ENCODE data around the gene MYO3A. TPM values are rescaled to one million over a fixed set of nuclear protein-coding genes. Genes with fewer than 3 reads are reported as not detected.
A peak's percentile ranks its signal among the peaks of the same experiment; 100 is the strongest.

The MYO3A gene
- total RNA-seq, 2 donors from 2014 or later: 33.9 to 37.6 TPM

DNA sequence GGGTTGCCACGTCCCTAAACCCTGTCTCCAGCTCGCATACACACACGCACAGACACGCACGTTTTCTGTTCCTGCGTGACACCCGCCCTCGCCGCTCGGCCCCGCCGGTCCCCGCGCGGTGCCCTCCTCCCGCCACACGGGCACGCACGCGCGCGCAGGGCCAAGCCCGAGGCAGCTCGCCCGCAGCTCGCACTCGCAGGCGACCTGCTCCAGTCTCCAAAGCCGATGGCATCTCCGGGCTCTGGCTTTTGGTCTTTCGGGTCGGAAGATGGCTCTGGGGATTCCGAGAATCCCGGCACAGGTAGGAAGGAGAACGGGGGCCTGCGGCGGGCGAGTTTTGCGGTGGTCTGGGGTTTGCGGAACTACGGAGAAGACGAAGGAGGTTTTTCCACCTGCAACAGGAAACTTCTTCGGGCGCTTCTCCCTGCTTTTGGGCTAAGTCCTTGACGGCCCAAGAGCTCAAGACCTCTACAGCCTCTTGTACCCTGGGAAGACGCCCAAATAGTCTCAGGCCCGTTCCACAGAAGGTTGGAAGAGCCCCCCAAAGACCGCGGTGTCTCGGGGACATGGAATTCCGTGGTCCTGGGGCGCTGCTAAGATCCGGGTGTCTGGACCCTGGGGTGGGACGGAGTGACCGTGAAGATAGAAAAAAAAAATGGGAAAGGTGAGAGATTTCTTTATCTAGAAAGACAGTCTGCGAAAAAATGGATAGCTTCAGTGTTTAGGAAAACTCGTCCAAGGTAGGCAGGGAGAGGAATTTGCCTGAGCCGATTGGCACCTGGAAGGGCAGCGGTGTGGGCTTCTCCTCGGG is 282.8 kb downstream of the MYO3A start, which contains the start of gene GAD2:
Gene GAD2, plus strand, starts transcription at position 190 of the 811 bp plus-strand sequence. Its CDS starts 36 bp downstream, at position 226.
- no peaks in the 10 kb centered on the region for H3K36me3 ChIP-seq (ENCODE audit: control insufficient read depth, insufficient read depth, low read length)
- no peak within 1 kb of the TSS for H3K9ac ChIP-seq (ENCODE audit: extremely low read depth, low read length, poor library complexity, severe bottlenecking)
- TF ChIP-seq, protein P1, sequence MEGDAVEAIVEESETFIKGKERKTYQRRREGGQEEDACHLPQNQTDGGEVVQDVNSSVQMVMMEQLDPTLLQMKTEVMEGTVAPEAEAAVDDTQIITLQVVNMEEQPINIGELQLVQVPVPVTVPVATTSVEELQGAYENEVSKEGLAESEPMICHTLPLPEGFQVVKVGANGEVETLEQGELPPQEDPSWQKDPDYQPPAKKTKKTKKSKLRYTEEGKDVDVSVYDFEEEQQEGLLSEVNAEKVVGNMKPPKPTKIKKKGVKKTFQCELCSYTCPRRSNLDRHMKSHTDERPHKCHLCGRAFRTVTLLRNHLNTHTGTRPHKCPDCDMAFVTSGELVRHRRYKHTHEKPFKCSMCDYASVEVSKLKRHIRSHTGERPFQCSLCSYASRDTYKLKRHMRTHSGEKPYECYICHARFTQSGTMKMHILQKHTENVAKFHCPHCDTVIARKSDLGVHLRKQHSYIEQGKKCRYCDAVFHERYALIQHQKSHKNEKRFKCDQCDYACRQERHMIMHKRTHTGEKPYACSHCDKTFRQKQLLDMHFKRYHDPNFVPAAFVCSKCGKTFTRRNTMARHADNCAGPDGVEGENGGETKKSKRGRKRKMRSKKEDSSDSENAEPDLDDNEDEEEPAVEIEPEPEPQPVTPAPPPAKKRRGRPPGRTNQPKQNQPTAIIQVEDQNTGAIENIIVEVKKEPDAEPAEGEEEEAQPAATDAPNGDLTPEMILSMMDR (conservative IDR thresholded peaks at IDR 0.05): no peak
- H3K27ac ChIP-seq (ENCODE audit: low read depth, low read length): no peak within 1 kb of the TSS
- no peaks in the 10 kb centered on the region for H3K9me3 Mint-ChIP-seq
- H3K4me1 Mint-ChIP-seq: peaks cover 38% of the 10 kb centered on the region
- no peaks in the 10 kb centered on the region for H3K9me3 ChIP-seq (ENCODE audit: control insufficient read depth, low read length)
- H3K27me3 ChIP-seq (ENCODE audit: control insufficient read depth, insufficient read depth, low read length, poor library complexity, severe bottlenecking): peaks cover 96% of the 10 kb centered on the region
- no peak within 1 kb of the TSS for H3K27ac Mint-ChIP-seq
- peak within 1 kb of the TSS; percentile 77 for H3K4me3 ChIP-seq (ENCODE audit: low read length)
- DNase-seq: peak; percentile 74
- 1% methylated on average over 27 to 60 of the region's 60 CpGs for WGBS, 2 experiments (ENCODE audit: insufficient coverage in 1 of 2, insufficient read length in 1 of 2)
- H3K36me3 Mint-ChIP-seq (ENCODE audit: low read depth): peaks cover 2% of the 10 kb centered on the region
- H3K4me1 ChIP-seq (ENCODE audit: control insufficient read depth, insufficient read depth, low read length): peaks cover 17% of the 10 kb centered on the region
- no peaks in the 10 kb centered on the region for H3K27me3 Mint-ChIP-seq (ENCODE audit: insufficient read depth)
- H3K4me3 Mint-ChIP-seq: peak within 1 kb of the TSS; percentile 54

DNA sequence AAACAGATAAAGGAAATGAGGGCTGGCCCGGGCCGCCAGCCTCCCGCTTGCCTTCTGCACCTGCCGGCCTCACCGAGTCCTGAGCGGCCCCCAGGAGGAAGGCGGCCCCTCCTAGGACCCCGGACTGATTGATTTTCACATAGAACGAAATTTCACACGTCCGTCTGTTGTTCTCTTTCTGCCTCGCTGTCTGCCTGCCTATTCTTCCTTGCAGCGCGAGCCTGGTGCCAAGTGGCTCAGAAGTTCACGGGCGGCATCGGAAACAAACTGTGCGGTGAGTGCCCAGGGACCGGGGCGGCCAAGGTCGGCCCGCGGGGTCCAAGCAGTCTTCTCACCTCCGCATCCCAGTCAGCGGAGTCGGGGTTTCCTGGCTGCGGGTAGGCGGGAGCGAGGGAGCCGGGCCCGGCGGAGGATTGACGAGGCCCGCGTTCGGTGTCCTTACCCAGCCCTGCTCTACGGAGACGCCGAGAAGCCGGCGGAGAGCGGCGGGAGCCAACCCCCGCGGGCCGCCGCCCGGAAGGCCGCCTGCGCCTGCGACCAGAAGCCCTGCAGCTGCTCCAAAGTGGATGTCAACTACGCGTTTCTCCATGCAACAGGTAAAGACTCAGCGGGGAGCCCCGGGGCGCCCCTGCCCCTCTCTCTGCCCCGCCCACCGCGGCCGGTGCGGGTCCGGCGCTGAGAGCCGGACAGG is 283.5 kb downstream of the MYO3A start:
- Mint-ChIP-seq H3K27me3 (ENCODE audit: insufficient read depth) (no peaks in the 10 kb centered on the region), H3K9me3 (no peaks in the 10 kb centered on the region), H3K4me3 (peak overlapping the region; percentile 54), H3K36me3 (ENCODE audit: low read depth) (no peaks in the 10 kb centered on the region), H3K27ac (no peak overlapping the region), H3K4me1 (peaks cover 43% of the 10 kb centered on the region)
- TF ChIP-seq, protein P1 (conservative IDR thresholded peaks at IDR 0.05): no peak
- peaks cover 89% of the 10 kb centered on the region for H3K27me3 ChIP-seq (ENCODE audit: control insufficient read depth, insufficient read depth, low read length, poor library complexity, severe bottlenecking)
- no peak overlapping the region for H3K27ac ChIP-seq (ENCODE audit: low read depth, low read length)
- DNase-seq: peak; percentile 84
- H3K36me3 ChIP-seq (ENCODE audit: control insufficient read depth, insufficient read depth, low read length): no peaks in the 10 kb centered on the region
- 0 to 2% methylated on average over 12 to 64 of the region's 64 CpGs for WGBS, 2 experiments (ENCODE audit: insufficient coverage in 1 of 2, insufficient read length in 1 of 2)
- H3K4me1 ChIP-seq (ENCODE audit: control insufficient read depth, insufficient read depth, low read length): peaks cover 23% of the 10 kb centered on the region
- H3K9me3 ChIP-seq (ENCODE audit: control insufficient read depth, low read length): no peaks in the 10 kb centered on the region
- H3K4me3 ChIP-seq (ENCODE audit: low read length): peak overlapping the region; percentile 77
- no peak overlapping the region for H3K9ac ChIP-seq (ENCODE audit: extremely low read depth, low read length, poor library complexity, severe bottlenecking)

DNA sequence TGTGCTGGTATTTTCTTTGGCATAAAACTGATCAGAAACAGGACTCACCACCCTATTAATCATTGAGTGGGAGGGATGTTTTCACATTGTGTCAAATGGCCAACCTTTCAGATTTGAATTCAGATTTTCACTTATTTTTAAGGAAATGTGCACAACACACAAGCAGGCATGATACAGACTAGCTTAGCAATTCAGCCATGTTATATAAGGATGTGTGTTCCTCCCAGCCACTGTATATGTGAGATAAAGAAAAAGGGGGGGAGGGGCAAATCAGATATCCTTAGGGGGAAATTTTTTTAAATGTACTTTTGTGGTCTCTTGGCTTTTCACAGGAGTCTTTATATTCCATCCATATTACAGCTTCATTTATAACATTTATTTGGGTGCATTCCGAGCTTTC is 285.6 kb downstream of the MYO3A start:
- 98 to 100% methylated on average over 1 of the region's 1 CpG for WGBS, 2 experiments (ENCODE audit: insufficient coverage in 1 of 2, insufficient read length in 1 of 2)
- Mint-ChIP-seq H3K36me3 (ENCODE audit: low read depth) (no peaks in the 10 kb centered on the region), H3K4me3 (no peak overlapping the region), H3K27me3 (ENCODE audit: insufficient read depth) (peaks cover 2% of the 10 kb centered on the region), H3K27ac (no peak overlapping the region), H3K4me1 (peaks cover 41% of the 10 kb centered on the region), H3K9me3 (no peaks in the 10 kb centered on the region)
- Histone ChIP-seq H3K9me3 (ENCODE audit: control insufficient read depth, low read length) (no peaks in the 10 kb centered on the region), H3K36me3 (ENCODE audit: control insufficient read depth, insufficient read depth, low read length) (no peaks in the 10 kb centered on the region), H3K9ac (ENCODE audit: extremely low read depth, low read length, poor library complexity, severe bottlenecking) (no peak overlapping the region), H3K27ac (ENCODE audit: low read depth, low read length) (no peak overlapping the region), H3K27me3 (ENCODE audit: control insufficient read depth, insufficient read depth, low read length, poor library complexity, severe bottlenecking) (peaks cover 67% of the 10 kb centered on the region), H3K4me1 (ENCODE audit: control insufficient read depth, insufficient read depth, low read length) (peaks cover 28% of the 10 kb centered on the region), H3K4me3 (ENCODE audit: low read length) (no peak overlapping the region)
- no peak for DNase-seq
- TF ChIP-seq, protein P1 (conservative IDR thresholded peaks at IDR 0.05): no peak

All from endodermal cell (in vitro differentiated cells).